ENCODE measurements around the gene VOPP1. TPM values are rescaled to one million over a fixed set of nuclear protein-coding genes. Genes with fewer than 3 reads are reported as not detected.

Gene VOPP1
- total and polyA plus RNA-seq, 2 donors (not counting 3 experiments of a cell fraction or from before 2014, with no cell fraction given), result 85.6 to 154 TPM

DNA sequence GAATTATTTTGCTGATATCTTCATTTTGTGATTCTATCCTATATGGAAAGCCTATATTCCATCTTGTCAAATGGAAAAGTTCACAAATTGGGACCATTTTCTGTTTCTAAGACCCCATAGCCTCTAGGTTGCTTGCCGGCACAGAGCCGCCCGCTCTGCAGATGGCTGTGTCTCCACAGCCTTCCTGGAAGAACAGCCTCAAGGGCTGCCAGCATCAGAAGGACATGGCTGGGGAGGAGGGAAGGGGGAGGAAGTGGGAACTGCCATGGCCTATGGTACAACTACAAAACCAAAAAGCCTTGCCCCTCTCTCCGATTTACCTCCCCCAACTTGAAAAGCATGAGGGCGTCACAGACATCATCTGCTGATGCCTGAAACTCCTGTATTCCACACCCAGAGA is 131.3 kb downstream of the VOPP1 start:
- H3K79me2 ChIP-seq (ENCODE audit: control insufficient read depth, insufficient read depth, low read length), result no peaks in the 10 kb centered on the region
- no peak overlapping the region for H3K4me3 ChIP-seq (replicated peaks in 1 of 3; ENCODE audit: insufficient read depth in 1 of 3, low read depth in 1 of 3, low read length in 3 of 3)
- H4K20me1 ChIP-seq (replicated peaks; ENCODE audit: control insufficient read depth, extremely low read depth, insufficient read depth, low read length), result no peaks in the 10 kb centered on the region
- intact Hi-C loops (cut with micrococcal nuclease), result no loop called here
- dilution Hi-C loops (cut with MboI; ENCODE audit: extremely low pct_ligation_motif_present, low sequenced_read_pairs), result no loop called here
- no peaks in the 10 kb centered on the region for H3K9me1 ChIP-seq (replicated peaks; ENCODE audit: control insufficient read depth, extremely low read depth, insufficient read depth, low read length)
- TF ChIP-seq FOS (IDR thresholded peaks at IDR 0.05; ENCODE audit: borderline replicate concordance, insufficient read depth, low read length) (no peak), MYC (IDR thresholded peaks at IDR 0.05; ENCODE audit: low read depth, low read length) (no peak), POLR2A (IDR thresholded peaks at IDR 0.05; ENCODE audit: low read depth, low read length) (no peak), JUN (IDR thresholded peaks at IDR 0.05; ENCODE audit: borderline replicate concordance, insufficient read depth, insufficient read length, low read depth) (no peak), GATA2 (IDR thresholded peaks at IDR 0.05; ENCODE audit: insufficient read depth, insufficient read length, low read depth, low read length) (no peak), POLR2AphosphoS5 (IDR thresholded peaks at IDR 0.05; ENCODE audit: insufficient read depth, low read depth, low read length) (no peak), EZH2 (IDR thresholded peaks at IDR 0.05; ENCODE audit: borderline replicate concordance, low read depth, low read length, severe bottlenecking) (no peak)
- TF ChIP-seq, protein P1, sequence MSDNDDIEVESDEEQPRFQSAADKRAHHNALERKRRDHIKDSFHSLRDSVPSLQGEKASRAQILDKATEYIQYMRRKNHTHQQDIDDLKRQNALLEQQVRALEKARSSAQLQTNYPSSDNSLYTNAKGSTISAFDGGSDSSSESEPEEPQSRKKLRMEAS (IDR thresholded peaks at IDR 0.05; ENCODE audit: insufficient read depth, insufficient read length), result no peak
- TF ChIP-seq, protein P2, sequence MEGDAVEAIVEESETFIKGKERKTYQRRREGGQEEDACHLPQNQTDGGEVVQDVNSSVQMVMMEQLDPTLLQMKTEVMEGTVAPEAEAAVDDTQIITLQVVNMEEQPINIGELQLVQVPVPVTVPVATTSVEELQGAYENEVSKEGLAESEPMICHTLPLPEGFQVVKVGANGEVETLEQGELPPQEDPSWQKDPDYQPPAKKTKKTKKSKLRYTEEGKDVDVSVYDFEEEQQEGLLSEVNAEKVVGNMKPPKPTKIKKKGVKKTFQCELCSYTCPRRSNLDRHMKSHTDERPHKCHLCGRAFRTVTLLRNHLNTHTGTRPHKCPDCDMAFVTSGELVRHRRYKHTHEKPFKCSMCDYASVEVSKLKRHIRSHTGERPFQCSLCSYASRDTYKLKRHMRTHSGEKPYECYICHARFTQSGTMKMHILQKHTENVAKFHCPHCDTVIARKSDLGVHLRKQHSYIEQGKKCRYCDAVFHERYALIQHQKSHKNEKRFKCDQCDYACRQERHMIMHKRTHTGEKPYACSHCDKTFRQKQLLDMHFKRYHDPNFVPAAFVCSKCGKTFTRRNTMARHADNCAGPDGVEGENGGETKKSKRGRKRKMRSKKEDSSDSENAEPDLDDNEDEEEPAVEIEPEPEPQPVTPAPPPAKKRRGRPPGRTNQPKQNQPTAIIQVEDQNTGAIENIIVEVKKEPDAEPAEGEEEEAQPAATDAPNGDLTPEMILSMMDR (IDR thresholded peaks at IDR 0.05; ENCODE audit: extremely low read depth in 1 of 2, insufficient read depth in 1 of 2, low read depth in 1 of 2, low read length in 2 of 2), result no peak
- BruUV-seq (replicated peaks), result no TSS peak
- ChIA-PET CTCF (no interaction called here), POLR2A (no interaction called here)
- no peaks in the 10 kb centered on the region for H3K27me3 ChIP-seq (ENCODE audit: control insufficient read depth in 2 of 2, insufficient read depth in 2 of 2, low read length in 2 of 2)
- FAIRE-seq (no peak), DNase-seq (ENCODE audit: low read depth, low spot score) (no peak)
- H3K9ac ChIP-seq (replicated peaks; ENCODE audit: extremely low read depth, insufficient read depth, low read length), result no peak overlapping the region
- no peak overlapping the region for H2AFZ ChIP-seq (ENCODE audit: low read depth, low read length)
- peaks cover 7% of the 10 kb centered on the region for H3K4me1 ChIP-seq (ENCODE audit: control insufficient read depth, extremely low read depth, insufficient read depth, low read length)
- H3K27ac ChIP-seq (ENCODE audit: insufficient read depth, low read depth, low read length), result no peak overlapping the region
- no peaks in the 10 kb centered on the region for H3K36me3 ChIP-seq (ENCODE audit: control insufficient read depth in 2 of 2, extremely low read depth in 1 of 2, insufficient read depth in 2 of 2, low read length in 2 of 2)
- no peaks in the 10 kb centered on the region for H3K9me3 ChIP-seq (replicated peaks; ENCODE audit: control insufficient read depth, insufficient read depth, low read length)
- no peak overlapping the region for H3K4me2 ChIP-seq (ENCODE audit: insufficient read depth, low read length)
